HG02885 (cell line): ENCODE data around the gene PTGIS.

Experiments used
- ATAC-seq: cut with Tn5 transposase; IDR thresholded peaks from one replicate; pipeline ENCODE4 v1.9.1; 2021; ENCODE audit warnings: mild to moderate bottlenecking; ENCODE audit not compliant: unreplicated experiment, poor library complexity

Gene PTGIS

DNA sequence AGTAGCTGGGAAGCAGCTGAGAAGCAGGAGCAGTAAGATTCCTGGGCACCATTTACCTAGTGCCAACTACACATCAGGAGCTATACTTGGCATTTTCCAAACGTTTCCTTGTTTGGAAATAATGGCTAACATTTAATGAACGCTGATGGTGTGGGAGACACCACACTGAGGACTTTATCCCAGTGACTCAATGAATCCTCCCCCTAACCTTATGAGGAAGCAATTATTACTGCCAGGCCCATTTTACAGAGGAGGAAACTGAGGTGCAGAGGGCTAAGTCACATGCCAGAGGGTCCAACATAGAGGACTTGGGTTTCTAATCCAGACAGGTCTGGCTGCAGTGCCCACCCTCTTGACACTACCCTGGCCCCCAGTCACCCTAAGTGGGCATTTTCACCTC is 6.1 kb downstream of the PTGIS start:
- ATAC-seq = no peak

DNA sequence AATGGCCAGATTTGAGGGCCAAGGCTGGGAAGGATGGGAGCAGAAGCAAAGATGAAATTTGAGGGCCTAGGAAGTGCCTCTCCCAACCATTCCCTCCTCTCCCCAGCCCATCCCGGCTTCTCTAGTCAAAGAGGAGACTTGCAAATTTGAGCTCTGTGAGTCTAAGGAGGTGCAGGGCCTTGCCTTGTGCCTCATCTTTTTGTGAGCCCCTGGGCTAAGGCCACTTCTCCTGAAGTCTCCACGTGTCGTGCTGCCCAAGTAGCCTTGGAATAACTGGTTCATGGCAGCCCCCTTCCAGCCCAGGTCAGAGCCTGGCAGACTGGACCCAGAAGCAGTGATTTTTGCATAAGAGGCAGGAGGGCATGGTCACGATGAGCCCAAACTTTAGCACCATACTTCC is 6.7 kb downstream of the PTGIS start:
- ATAC-seq = no peak

DNA sequence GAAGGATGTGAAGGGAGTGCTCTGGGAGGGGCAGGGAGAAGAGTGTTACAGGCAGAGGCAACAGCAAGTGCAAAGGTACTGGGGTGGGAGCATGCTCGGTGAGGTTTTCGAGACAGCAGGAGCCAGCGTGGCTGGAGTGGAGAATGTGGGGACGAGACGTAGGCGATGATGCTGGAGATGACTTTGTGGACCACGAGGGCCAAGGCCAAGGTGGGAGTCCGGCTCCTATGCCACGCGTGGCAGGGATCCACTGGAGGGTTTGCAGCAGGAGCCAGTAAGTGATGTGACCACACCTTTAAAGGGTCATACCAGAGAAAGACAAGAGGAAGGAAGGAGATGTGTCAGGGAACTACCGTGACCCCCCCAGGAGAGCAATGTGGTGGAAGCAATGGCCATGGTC is 7.3 kb downstream of the PTGIS start:
- no peak for ATAC-seq

DNA sequence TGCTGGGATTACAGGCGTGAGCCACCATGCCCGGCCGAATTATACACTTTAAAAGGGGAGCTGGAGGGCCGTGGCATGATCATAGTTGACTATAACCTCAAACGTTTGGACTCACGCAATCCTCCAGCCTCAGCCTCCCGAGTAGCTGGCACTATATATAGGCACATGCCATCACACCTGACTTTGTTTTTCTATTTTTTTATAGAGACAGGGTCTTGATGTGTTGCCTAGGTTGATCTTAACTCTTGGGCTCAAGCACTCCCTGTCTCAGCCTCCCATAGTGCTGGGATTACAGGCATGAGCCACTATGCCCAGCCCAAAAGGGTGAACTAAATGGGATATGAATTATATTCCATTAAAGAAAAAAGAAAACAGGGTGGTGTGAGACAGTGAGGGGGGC is 7.8 kb downstream of the PTGIS start:
- ATAC-seq = no peak

DNA sequence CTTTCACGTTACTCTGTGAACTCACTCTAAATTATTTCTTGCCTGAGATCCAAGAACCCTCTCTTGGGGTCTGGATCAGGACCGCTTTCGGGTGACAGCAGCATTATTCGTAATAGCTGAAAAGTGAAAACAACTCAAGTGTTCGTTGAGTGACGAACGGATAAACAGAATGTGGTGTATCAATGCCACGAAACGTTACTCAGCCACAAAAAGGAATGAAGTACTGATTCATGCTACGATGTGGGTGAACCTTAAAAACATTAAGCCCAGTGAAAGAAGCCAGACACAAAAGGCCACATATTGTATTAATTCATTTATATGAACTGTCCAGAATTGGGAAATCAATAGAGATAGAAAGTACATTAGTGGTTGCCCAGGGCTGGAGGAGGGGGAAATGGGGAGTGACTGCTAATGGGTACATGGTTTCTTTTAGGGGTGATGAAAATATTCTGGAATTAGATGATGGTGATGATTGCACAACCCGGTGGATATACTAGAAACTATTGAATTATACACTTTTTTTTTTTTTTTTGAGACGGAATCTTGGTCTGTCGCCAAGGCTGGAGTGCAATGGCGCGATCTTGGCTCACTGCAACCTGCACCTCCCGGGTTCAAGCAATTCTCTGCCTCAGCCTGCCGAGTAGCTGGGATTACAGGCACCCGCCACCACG is 8.4 kb downstream of the PTGIS start:
- no peak for ATAC-seq

DNA sequence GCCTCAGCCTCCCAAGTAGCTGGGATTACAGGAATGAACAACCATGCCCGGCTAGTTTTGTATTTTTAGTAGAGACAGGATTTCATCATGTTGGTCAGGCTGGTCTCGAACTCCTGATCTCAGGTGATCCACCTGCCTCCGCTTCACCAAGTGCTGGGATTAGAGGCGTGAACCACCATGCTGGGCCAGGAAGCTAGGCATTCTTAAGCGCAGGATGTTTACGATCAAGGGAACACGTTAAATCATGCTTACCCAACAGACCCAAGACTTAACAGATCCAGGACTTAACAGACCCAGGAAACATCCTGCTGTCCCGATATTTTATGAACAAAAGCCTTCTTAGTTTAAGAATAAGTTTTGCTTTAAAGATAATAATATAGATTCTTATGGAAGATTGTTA is 9.1 kb downstream of the PTGIS start:
- no peak for ATAC-seq

DNA sequence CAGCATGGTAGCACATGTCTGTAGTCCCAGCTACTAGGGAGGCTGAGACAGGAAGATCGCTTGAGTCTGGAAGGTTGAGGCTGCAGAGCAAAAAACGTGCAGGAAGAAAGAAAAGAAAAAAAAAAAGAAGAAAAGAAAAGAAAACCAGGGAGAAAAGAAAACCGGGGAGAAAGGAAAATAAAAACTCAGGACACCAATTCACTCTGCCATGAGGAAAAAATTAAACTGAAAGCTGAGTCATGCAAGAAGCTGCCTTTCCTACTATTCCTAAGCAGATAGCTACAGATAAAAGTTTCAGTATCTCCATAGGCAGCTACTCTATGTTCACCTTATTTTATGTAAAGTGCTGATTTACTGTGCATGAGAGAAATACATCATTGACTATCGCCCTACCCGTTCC is 10.5 kb downstream of the PTGIS start:
- no peak for ATAC-seq

DNA sequence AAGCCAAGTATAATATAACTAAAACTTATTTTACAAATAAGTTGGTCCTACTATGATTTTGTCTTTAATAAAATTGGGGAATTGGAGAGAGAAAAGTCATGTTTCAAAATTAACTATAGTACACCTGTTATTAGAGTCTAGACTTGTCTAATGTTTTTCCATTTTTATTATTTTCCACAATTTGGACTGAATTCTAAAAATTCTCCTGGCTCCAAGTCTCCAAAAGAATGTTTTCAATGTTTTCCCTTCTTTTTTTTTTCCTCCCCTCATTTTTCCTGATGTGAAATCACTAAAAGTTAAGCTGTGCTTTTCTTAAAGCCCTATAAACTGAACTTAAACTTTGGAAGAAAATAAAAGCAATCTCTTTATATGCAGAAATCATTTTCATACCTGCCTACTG is 11.3 kb downstream of the PTGIS start:
- no peak for ATAC-seq

DNA sequence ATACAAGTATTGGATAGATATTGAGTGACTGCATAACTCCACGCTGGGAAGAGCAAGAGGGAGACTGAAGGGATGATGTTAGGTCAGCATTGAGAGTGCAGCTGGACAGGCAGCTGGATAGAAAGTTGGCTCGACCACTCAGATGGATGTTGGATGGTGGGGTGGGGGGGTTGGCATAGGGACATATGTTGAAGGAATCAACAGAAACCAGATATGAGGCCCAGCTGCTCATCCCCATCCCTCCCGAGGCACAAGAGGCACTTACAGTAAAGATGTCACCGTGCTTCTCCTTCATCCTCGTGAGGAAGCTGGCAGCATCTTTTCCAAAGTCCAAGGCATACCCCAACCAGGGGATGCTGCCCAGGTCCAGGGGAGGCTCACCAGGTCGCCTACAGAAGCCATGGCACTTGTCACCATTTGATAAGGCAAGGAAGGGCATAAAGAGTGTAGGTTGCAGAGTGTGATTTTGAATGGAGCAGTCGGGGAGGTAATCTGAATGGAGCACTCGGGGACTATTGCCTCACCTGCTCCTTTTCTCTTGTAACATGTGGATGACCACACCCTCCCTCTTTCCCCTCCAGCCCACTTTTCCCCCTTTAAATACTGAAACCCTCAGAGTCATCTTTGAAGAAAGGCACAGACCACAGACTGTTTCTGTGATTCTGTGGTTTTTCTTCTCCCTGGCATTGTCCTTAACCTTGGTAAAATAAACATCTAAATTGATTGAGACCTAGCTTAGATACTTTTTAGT is 18.0 kb downstream of the PTGIS start:
- no peak for ATAC-seq

DNA sequence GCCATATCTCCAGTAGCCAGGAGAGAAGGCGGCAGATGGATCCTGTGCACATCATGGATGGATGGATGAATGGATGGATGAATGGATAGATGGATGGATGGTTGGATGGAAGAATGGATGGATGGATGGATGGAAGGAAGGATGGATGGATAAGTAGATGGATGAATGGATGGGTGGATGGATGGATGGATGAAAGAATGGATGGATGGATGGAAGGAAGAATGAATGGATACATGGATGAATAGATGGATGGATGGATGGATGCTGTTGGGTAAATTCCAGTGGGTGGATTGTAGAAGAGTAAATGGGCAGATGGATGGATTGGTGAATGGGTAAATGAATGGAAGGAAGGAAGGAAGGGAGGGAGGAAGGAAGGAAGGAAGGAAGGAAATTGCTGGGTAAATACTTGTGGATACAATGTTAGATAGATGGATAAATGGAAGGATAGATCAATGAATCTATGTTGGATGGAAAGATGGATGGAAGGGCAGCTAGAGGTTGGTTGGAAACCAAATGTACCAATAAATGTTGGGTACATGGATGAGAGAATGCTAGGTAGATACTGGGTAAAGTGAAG is 19.5 kb downstream of the PTGIS start:
- no peak for ATAC-seq

DNA sequence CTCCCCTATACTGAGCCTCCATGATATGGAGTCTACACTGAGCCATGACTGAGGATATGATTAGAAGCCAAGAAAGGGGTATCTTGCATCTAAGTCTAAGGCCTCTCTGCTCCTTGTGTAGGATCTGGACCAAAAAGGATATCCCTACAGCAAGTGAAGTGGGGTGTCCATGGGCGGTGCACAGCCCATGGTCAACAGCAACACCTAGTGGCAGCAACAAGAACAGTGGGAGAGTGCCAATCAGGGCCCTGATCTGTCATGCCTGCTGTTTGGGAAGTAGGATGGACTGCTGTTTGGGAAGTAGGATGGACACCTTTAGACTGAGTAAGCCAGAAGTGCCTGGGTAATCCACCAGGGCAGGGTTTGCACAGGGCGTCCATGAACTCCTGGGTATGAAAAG is 22.4 kb downstream of the PTGIS start:
- no peak for ATAC-seq

DNA sequence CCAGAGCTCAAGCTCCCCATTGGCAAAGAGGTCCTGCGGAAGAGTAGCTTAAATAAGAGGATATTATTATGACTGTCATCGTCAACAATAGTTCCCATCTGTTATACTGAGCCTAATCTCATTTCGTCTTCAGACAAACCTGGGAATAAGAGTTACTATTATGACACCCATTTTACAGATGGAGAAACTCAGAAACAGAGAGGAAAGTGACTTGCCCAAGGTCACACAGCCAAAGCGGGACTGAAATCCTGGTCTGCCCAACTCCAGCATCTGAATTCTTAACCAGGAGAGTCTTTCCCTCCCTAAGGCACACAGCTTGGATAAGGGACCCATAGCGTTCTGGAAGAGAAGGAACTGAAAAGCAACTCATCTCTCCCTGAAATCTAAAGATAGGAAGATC is 23.4 kb downstream of the PTGIS start:
- no peak for ATAC-seq

DNA sequence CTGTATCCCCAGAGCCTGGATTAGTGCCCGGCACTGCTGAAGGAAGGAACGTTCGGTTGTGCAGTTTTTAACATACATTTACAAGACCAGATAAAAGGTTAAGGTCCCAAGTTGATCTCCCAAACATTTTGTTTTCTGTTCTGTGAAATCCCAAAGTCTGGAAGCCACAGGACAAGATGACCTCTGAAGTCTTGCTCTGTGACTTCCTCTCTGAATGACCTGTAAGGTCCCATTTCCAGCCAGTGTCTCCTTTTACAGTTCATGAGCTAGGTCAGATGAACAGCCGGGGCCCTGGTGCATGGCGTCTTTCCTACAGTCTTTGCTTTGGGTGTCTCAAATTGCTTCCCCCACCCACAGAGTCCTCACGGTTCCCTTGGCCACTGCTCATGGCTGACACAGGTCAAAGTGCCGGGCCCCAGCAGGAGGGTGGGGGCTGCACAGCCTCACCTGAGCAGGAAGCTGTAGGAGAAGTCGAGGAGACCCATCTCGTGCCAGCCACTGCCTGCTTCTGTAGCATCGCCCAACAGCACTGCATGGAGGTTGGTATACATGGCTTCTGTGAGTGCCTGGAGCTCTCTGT is 24.0 kb downstream of the PTGIS start:
- no peak for ATAC-seq

DNA sequence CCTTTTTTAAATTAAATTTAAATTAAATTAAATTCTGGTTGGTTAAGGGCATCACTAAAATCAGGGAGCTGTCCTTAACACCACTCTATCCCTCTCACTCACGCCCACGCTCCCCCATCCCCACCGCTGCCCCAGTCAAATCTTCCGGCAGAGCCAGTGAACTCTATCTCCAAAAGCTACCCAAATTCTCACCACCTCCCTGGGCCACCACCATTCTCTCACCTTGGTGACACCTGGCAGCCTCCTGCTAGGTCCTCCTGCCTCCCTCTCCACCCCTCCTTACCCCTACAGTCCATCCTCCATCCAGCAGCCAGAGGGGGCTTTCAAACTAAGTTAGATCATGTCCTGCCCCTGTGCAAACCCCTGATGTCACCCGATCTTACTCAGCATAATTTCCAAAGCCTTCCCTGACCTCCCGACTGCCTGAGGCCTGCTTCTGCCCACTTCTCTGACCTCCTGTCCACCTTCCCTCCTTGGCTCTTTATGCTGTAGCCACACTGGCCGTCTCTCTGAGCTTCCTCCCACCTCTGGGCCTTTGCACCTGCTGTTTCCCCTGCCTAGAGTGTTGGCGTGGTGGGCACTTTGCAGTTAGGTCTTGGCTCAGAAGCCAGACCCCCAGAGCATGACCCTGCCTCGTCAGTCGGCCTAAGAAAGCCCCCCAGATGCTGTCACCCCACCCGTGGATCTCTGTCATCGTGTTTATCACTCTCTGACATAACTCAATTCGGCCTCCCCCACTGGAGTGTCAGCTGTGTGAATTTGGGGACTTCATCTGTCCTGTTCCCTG is 24.7 kb downstream of the PTGIS start:
- no peak for ATAC-seq

DNA sequence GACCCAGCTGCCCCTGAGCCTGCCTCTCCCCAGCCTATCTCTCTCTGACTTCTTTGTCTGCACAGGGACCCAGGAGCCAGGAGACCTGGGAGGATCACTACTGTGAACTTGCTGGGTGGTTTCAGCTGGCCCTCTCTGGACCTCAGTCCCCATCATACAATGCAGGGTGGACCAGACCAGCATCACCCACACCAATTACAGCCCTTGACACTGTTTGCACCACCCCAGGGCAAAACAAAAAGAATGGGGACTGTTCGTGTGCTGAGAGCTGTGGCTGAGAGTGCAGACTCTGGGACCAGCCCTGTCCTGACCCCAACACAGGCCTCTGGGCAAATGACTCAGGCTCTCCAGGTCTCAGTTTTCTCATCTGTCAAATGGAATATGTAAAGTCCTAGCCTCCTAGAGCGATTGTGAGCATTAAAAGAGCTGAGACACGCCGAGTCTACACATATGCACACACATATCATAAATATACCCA is 25.4 kb downstream of the PTGIS start:
- ATAC-seq = no peak

DNA sequence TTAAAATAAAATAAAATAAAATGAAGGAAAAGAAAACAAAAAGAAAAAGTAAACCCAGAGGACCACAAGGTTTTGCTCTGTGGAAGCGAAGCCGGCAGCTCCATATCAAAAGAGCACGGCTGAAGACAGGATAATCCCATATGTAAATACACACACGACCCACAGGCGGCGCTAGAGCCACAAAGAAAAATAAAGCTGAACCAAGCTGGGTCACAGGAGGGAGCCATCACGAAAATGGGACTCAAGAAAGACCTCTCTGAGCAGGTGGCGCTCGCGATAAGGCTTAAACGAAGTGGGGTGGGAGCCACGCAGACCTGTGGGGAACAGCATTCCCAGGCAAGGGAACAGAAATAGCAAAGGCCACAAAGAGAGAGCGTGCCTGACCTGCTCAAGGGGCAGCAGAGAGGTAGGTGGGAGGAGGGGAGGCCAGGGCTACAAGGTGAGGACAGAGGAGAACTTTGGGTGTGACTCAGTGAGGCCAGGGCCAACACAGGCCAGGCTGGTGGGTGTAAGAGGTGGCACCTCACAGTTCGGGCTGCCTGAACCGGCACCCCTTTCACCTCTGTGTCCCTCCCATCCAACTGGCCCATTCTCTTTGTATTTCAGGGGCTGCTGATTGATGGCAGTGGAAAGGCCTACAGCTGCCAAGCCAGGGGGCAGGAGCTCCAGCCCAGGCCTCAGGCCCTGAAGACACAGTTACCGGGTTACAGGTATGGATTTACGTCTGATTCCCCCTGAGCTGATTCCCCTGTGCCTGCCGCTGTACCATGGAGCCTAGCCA is 26.0 kb downstream of the PTGIS start:
- peak; percentile 37 for ATAC-seq

DNA sequence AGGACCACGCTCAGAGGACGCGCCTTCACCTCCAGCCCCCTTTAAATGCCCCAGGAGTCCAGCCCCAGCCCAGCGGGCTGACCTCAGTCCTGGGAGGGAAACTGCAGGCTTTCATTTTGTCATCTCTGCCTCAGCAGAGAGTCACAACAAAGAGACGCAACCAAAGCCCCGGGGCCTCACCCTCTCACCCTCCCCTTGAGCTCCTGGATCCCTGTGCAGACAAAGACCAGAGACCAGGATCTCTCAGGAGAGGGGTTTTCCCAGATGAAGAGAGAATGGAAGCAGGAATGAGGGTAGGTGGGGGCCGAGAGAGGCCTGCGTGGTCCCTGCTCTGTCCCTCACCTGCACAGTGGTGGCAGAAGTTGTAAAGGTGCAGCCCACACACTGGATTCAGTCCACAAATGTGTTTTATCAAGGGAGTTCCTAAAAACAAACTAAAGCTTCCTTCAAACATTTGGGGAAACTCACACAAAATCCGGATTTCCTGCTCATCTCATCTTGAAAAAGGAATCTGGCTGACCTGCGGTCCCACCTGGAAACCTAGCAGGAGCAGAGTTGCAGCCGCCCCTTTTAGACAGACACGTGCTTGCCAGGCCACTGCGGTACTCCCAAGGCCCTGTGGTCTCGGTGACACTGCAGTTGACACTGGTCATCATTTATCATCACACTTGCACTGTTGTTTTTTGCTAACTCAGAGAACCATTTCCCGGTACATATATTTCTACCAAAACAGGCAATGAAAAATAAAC is 27.1 kb downstream of the PTGIS start:
- no peak for ATAC-seq

DNA sequence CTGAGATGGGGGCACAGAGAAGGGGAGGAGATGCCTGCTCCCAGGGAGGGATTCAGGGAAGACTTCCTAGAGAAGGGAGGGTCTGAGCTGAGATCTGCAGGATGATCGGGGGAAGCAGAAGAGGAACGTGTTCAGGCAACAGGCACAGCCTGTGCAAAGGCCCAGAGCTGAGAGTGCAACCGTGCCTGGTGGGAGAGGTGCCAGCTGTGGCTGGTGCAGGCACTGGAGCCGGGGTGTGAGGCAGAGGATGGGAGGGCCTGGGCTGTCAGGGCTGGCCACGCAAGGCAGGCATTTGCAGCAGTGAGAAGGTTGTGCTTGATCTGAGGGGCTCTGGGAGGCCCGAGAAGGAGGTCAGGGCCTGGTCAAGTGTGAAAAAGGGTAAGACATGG is 27.7 kb downstream of the PTGIS start:
- ATAC-seq = no peak
